ENCODE measurements around the gene LANCL2. TPM values are rescaled to one million over a fixed set of nuclear protein-coding genes. Genes with fewer than 3 reads are reported as not detected.

The LANCL2 gene
- total RNA-seq, 1 donor, result 13.8 TPM

GRCh38 chr7:55336540-55336939, 28.6 kb upstream of the LANCL2 start:
- DNase-seq (ENCODE audit: low read depth), result no peak
- TF ChIP-seq CTCF (IDR thresholded peaks at IDR 0.05; ENCODE audit: insufficient read depth, low read depth, low read length), result no peak
- no peak overlapping the region for H3K4me3 ChIP-seq (ENCODE audit: low read depth, low read length)

GRCh38 chr7:55339033-55340000, 25.8 kb upstream of the LANCL2 start:
- DNase-seq (ENCODE audit: low read depth), result no peak
- no peak for TF ChIP-seq CTCF (IDR thresholded peaks at IDR 0.05; ENCODE audit: insufficient read depth, low read depth, low read length)
- no peak overlapping the region for H3K4me3 ChIP-seq (ENCODE audit: low read depth, low read length)

GRCh38 chr7:55342216-55342871, 22.8 kb upstream of the LANCL2 start:
- DNase-seq (ENCODE audit: low read depth), result no peak
- no peak for TF ChIP-seq CTCF (IDR thresholded peaks at IDR 0.05; ENCODE audit: insufficient read depth, low read depth, low read length)
- H3K4me3 ChIP-seq (ENCODE audit: low read depth, low read length), result no peak overlapping the region

GRCh38 chr7:55343002-55343781, 21.9 kb upstream of the LANCL2 start:
- H3K4me3 ChIP-seq (ENCODE audit: low read depth, low read length), result no peak overlapping the region
- no peak for TF ChIP-seq CTCF (IDR thresholded peaks at IDR 0.05; ENCODE audit: insufficient read depth, low read depth, low read length)
- DNase-seq (ENCODE audit: low read depth), result no peak

- DNase-seq (ENCODE audit: low read depth), result no peak
- no peak overlapping the region for H3K4me3 ChIP-seq (ENCODE audit: low read depth, low read length)
- TF ChIP-seq CTCF (IDR thresholded peaks at IDR 0.05; ENCODE audit: insufficient read depth, low read depth, low read length), result no peak
These were observed 21.1 kb upstream of the LANCL2 start for GRCh38 chr7:55343860-55344606.

GRCh38 chr7:55344840-55345239, 20.3 kb upstream of the LANCL2 start:
- DNase-seq (ENCODE audit: low read depth), result no peak
- TF ChIP-seq CTCF (IDR thresholded peaks at IDR 0.05; ENCODE audit: insufficient read depth, low read depth, low read length), result no peak
- no peak overlapping the region for H3K4me3 ChIP-seq (ENCODE audit: low read depth, low read length)

All from fibroblast of villous mesenchyme (primary cell).